LNCaP clone FGC (cell line): ENCODE data around the gene ABTB2.

ENCODE experiments used
- DNase-seq: peaks from one replicate; pipeline ENCODE4 v3.0.0-alpha.2; 2011; ENCODE audit warnings: low read depth
- H3K4me3 ChIP-seq: 2 replicates; pipeline ENCODE4 v1.5.1; 2011; ENCODE audit warnings: mild to moderate bottlenecking, low read depth, low read length, control low read depth
- TF ChIP-seq, protein P1 (sequence below): IDR thresholded peaks from 2 replicates; pipeline ENCODE4 v1.5.1; 2012; ENCODE audit warnings: mild to moderate bottlenecking; ENCODE audit not compliant: control insufficient read depth, insufficient read depth; ENCODE audit errors: extremely low read depth

The ABTB2 gene

DNA sequence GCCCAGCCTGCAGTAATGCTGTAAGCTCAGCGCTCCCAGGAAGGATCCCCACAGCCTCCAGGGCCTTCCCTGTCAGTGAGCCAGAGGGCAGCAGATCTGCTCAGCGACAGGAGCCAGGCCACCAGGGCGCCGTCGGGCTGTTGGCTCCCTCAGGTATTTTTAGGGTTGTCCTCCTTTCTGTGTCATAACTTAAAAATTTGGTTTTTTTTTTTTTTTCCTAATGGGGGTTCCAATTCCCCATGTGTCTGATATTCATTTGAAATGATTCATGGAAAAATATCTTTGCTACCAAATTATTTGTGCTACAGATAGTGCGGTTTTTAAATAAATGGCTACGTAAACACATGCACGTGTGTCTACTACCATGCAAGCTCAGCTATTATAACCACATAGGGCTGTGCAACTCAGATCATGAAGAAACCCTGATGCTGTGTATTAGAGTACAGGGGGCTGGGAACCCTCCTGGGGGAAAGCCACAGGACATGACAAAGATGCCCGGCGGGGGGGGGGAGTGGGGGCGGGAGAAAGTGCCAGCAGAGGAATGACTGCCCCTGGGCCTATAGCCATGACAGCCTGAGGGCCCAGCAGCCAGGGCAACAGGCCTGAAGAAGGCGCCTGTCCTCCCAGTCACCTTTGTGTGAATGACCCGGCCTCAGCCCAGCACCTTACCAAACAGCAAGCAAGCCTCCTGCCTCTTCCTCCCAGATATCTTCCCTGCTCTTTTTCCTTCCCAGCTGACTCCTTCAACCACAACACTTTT lies 163.1 kb downstream of the ABTB2 start:
- H3K4me3 ChIP-seq = no peak overlapping the region
- no peak for DNase-seq
- TF ChIP-seq, protein P1, sequence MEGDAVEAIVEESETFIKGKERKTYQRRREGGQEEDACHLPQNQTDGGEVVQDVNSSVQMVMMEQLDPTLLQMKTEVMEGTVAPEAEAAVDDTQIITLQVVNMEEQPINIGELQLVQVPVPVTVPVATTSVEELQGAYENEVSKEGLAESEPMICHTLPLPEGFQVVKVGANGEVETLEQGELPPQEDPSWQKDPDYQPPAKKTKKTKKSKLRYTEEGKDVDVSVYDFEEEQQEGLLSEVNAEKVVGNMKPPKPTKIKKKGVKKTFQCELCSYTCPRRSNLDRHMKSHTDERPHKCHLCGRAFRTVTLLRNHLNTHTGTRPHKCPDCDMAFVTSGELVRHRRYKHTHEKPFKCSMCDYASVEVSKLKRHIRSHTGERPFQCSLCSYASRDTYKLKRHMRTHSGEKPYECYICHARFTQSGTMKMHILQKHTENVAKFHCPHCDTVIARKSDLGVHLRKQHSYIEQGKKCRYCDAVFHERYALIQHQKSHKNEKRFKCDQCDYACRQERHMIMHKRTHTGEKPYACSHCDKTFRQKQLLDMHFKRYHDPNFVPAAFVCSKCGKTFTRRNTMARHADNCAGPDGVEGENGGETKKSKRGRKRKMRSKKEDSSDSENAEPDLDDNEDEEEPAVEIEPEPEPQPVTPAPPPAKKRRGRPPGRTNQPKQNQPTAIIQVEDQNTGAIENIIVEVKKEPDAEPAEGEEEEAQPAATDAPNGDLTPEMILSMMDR = no peak

DNA sequence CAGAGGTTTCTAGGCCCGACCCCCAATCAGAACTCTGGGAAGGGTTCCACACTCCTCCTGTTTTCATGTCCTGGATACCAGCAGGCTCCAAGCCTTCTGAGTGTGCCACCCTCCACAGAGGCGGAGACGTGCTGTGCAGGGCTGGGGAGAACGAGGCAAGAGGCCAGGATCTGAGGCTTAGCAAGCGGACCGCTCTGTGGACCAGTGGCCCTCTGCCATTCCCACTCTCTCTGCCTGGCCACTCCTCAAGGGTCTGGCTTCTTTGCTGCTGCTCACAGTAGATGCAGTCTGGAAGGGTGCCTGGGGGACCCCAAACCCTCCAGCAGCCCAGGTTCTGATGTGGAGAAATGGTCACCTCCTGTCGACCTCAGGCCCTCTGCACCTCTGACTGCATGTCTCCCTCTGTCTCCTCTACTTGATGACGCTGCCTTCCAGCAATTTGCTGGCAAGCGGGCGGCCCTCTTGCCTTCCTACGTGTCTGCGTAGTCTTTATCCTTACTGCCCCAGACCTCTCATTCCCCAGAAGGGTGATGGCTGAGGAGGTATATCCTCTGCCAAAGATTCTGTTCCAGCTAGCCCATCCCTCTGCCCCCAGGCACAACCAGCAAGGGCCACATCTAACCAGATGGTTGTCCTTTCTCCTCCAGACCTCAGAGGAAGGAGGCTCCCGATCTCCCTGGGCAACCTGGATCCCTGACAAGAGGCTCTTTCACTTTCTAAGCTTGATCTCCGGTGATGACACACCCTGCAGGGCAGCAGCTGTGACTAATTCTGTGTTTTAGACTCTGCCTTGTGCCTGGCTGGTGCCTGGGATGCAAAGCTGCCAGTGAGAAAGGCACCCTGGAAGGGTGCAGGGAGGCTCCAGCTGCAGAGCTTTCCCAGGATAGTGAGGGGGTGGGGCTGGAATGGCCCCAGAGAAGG lies 165.1 kb downstream of the ABTB2 start:
- no peak overlapping the region for H3K4me3 ChIP-seq
- TF ChIP-seq, protein P1 = no peak
- no peak for DNase-seq

DNA sequence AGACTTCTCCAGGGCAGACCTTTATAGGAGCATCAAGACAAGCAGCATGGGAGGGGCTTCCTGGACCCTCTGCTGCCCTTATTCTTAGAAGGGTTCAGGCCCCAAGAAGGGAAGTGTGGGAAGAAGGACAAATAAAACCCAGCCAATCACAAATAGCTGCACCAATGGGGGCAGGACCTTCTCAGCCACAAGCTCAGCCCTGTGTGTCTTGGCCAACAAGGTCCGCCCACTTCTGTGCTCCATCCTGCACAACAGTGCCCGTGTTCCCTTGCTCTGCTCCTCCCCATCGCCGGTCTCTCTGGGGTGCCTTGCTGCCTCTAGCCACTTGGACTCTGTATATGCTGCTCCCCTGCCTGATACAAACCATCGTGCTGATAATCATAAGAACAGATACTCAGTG lies 166.2 kb downstream of the ABTB2 start:
- TF ChIP-seq, protein P1 = no peak
- no peak overlapping the region for H3K4me3 ChIP-seq
- DNase-seq = no peak

DNA sequence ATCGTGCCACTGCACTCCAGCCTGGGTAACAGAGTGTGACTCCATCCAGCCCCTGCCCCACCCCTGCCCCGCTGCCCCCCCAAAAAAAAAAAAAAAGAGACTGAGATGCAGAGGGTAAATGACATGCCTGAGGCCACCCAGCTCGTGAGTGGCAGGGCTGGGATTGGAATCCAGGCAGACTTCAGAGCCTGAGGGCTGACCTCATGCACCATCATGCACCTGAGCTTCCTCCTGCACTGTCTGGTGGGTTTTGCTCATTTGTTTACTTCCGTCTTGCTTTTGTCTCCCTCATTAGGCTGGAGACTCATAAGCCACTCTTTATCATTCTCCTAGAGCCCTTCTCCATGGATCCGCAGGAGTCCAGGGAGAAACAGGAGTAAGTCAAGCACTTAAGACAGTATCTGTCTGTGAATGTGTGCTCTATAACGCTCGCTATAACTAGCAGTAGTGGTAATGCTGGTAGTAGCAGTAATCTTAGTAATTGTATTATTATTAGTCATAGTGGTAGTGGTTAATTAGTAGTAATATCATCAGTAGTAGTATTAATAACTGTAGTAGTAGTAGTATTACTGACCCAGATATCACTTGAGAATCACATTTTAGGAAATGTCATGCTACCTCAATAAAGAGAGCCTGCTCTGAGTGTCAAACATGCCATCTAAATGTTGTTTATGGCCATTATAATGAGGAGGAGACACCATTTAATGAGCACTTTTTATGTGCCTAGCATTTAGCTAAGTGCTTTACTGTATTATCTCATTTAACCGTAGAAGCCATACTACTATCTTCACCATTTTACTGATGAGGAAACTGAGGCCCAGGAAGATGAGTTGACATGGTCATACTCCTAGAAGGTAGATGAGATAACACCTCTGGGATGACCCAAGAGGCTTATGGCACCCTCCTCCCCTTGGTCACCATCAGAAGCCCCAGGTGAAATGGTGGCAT lies 167.3 kb downstream of the ABTB2 start:
- DNase-seq = no peak
- no peak overlapping the region for H3K4me3 ChIP-seq
- TF ChIP-seq, protein P1 = no peak

DNA sequence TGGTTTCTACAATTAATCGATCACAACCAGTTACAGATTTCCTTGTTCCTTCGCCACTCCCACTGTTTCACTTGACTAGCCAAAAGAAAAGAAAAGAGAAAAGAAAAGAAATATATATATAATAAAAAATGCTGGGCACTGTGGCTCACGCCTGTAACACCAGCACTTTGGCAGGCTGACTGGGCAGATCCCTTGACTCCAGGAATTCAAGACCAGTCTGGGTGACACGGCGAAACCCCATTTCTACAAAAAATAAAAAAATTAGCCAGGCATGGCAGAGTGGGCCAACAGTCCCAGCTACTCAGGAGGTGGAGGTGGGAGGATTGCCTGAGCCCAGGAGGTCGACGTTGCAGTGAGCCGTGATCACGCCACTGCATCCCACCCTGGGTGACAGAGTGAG lies 168.6 kb downstream of the ABTB2 start:
- TF ChIP-seq, protein P1 = no peak
- no peak overlapping the region for H3K4me3 ChIP-seq
- no peak for DNase-seq

DNA sequence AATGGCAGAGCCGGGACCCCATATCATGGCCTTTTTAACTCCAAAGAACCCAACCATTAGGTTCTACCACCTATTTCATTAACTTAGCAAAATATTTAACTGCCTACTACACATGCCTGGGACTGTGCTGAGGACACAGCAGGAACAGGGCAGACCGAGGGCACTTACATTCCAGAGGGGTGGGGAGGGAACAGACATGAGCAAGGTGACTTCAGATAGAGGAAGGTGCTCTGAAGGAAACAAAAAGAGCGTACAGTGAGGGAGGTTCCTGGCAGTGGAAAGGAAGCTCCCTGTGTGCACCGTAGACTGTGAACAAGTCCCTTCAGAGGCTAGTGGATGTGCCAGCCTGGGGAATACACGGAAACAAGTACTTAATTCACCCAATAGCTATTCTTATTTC lies 169.6 kb downstream of the ABTB2 start:
- DNase-seq = no peak
- no peak overlapping the region for H3K4me3 ChIP-seq
- TF ChIP-seq, protein P1 = no peak
